ENCODE results near the gene TSNAX.

GRCh38 chr1:231480008-231480407 is 48.5 kb upstream of the TSNAX start:
- TF ChIP-seq CTCF (IDR thresholded peaks at IDR 0.05) (no peak), POLR2A (IDR thresholded peaks at IDR 0.05) (no peak)
